HUES6 (cell line): Measurements from ENCODE around the gene CD38.

ENCODE experiments used
- H3K27ac ChIP-seq: 2 replicates; pipeline ENCODE4 v1.7.0; 2013; ENCODE audit warnings: low read depth, mild to moderate bottlenecking, low read length, inconsistent platforms
- H3K27me3 ChIP-seq: 2 replicates; pipeline ENCODE4 v1.6.1; 2013; ENCODE audit warnings: low read length; ENCODE audit not compliant: control insufficient read depth, insufficient read depth
- H3K36me3 ChIP-seq: 2 replicates; pipeline ENCODE4 v1.6.1; 2013; ENCODE audit warnings: low read length; ENCODE audit not compliant: control insufficient read depth, insufficient read depth
- H3K4me1 ChIP-seq: 2 replicates; pipeline ENCODE4 v1.6.1; 2013; ENCODE audit warnings: low read length; ENCODE audit not compliant: control insufficient read depth, insufficient read depth
- H3K4me3 ChIP-seq: 2 replicates; pipeline ENCODE4 v1.5.1; 2013; ENCODE audit warnings: low read depth, low read length
- H3K9ac ChIP-seq: one replicate; pipeline ENCODE4 v1.6.1; 2013; ENCODE audit warnings: mild to moderate bottlenecking, low read length
- H3K9me3 ChIP-seq: 2 replicates; pipeline ENCODE4 v1.6.1; 2013; ENCODE audit warnings: low read depth, low read length; ENCODE audit not compliant: control insufficient read depth, insufficient read depth

The CD38 gene

GRCh38 chr4:15779809-15780208, 1.7 kb downstream of the CD38 start:
- Histone ChIP-seq H3K9me3 (no peaks in the 10 kb centered on the region), H3K9ac (no peak overlapping the region), H3K27ac (no peak overlapping the region), H3K27me3 (peaks cover 63% of the 10 kb centered on the region), H3K4me1 (no peaks in the 10 kb centered on the region), H3K36me3 (no peaks in the 10 kb centered on the region), H3K4me3 (peak overlapping the region; percentile 55)

GRCh38 chr4:15781427-15782095, 3.4 kb downstream of the CD38 start:
- H3K27ac ChIP-seq, result no peak overlapping the region
- H3K4me1 ChIP-seq, result no peaks in the 10 kb centered on the region
- H3K4me3 ChIP-seq, result no peak overlapping the region
- H3K36me3 ChIP-seq, result no peaks in the 10 kb centered on the region
- H3K9me3 ChIP-seq, result peaks cover 1% of the 10 kb centered on the region; the same call in 1 of the 2 replicates
- H3K9ac ChIP-seq, result no peak overlapping the region
- peaks cover 46% of the 10 kb centered on the region for H3K27me3 ChIP-seq

- Histone ChIP-seq H3K4me1 (no peaks in the 10 kb centered on the region), H3K27ac (no peak overlapping the region), H3K9ac (no peak overlapping the region), H3K4me3 (no peak overlapping the region), H3K36me3 (no peaks in the 10 kb centered on the region), H3K9me3 (peaks cover 22% of the 10 kb centered on the region), H3K27me3 (peaks cover 25% of the 10 kb centered on the region)
These were observed 5.5 kb downstream of the CD38 start for GRCh38 chr4:15783676-15784075.

- peaks cover 11% of the 10 kb centered on the region for H3K27me3 ChIP-seq
- H3K9ac ChIP-seq, result no peak overlapping the region
- no peaks in the 10 kb centered on the region for H3K36me3 ChIP-seq
- no peak overlapping the region for H3K27ac ChIP-seq
- H3K9me3 ChIP-seq, result peaks cover 33% of the 10 kb centered on the region
- H3K4me1 ChIP-seq, result no peaks in the 10 kb centered on the region
- no peak overlapping the region for H3K4me3 ChIP-seq
These were observed 7.0 kb downstream of the CD38 start for GRCh38 chr4:15784959-15785634.

GRCh38 chr4:15786743-15787142, 8.6 kb downstream of the CD38 start:
- Histone ChIP-seq H3K27ac (no peak overlapping the region), H3K36me3 (no peaks in the 10 kb centered on the region), H3K4me1 (no peaks in the 10 kb centered on the region), H3K9me3 (peaks cover 33% of the 10 kb centered on the region), H3K27me3 (peaks cover 3% of the 10 kb centered on the region; the same call in 1 of the 2 replicates), H3K4me3 (no peak overlapping the region), H3K9ac (no peak overlapping the region)

GRCh38 chr4:15792974-15793373, 14.8 kb downstream of the CD38 start:
- H3K9ac ChIP-seq, result no peak overlapping the region
- peaks cover 21% of the 10 kb centered on the region for H3K9me3 ChIP-seq
- H3K4me1 ChIP-seq, result no peaks in the 10 kb centered on the region
- no peaks in the 10 kb centered on the region for H3K36me3 ChIP-seq
- H3K4me3 ChIP-seq, result no peak overlapping the region
- H3K27ac ChIP-seq, result no peak overlapping the region
- no peaks in the 10 kb centered on the region for H3K27me3 ChIP-seq

GRCh38 chr4:15793506-15794363, 15.6 kb downstream of the CD38 start:
- Histone ChIP-seq H3K36me3 (no peaks in the 10 kb centered on the region), H3K9ac (no peak overlapping the region), H3K4me3 (no peak overlapping the region), H3K4me1 (no peaks in the 10 kb centered on the region), H3K9me3 (peaks cover 14% of the 10 kb centered on the region), H3K27ac (no peak overlapping the region), H3K27me3 (no peaks in the 10 kb centered on the region)

GRCh38 chr4:15794426-15794825, 16.3 kb downstream of the CD38 start:
- no peaks in the 10 kb centered on the region for H3K27me3 ChIP-seq
- no peaks in the 10 kb centered on the region for H3K36me3 ChIP-seq
- H3K4me3 ChIP-seq, result no peak overlapping the region
- no peaks in the 10 kb centered on the region for H3K4me1 ChIP-seq
- H3K9me3 ChIP-seq, result peaks cover 8% of the 10 kb centered on the region
- H3K9ac ChIP-seq, result no peak overlapping the region
- H3K27ac ChIP-seq, result no peak overlapping the region

- H3K4me3 ChIP-seq, result no peak overlapping the region
- H3K9me3 ChIP-seq, result peaks cover 8% of the 10 kb centered on the region
- H3K9ac ChIP-seq, result no peak overlapping the region
- H3K27ac ChIP-seq, result no peak overlapping the region
- H3K27me3 ChIP-seq, result no peaks in the 10 kb centered on the region
- H3K4me1 ChIP-seq, result no peaks in the 10 kb centered on the region
- H3K36me3 ChIP-seq, result no peaks in the 10 kb centered on the region
These were observed 16.8 kb downstream of the CD38 start for GRCh38 chr4:15794905-15795304.

GRCh38 chr4:15797320-15797719, 19.2 kb downstream of the CD38 start:
- H3K36me3 ChIP-seq, result no peaks in the 10 kb centered on the region
- H3K9ac ChIP-seq, result no peak overlapping the region
- no peaks in the 10 kb centered on the region for H3K4me1 ChIP-seq
- no peaks in the 10 kb centered on the region for H3K27me3 ChIP-seq
- no peak overlapping the region for H3K4me3 ChIP-seq
- H3K9me3 ChIP-seq, result peaks cover 12% of the 10 kb centered on the region
- H3K27ac ChIP-seq, result no peak overlapping the region

- Histone ChIP-seq H3K27ac (no peak overlapping the region), H3K36me3 (no peaks in the 10 kb centered on the region), H3K4me3 (no peak overlapping the region), H3K27me3 (no peaks in the 10 kb centered on the region), H3K9ac (no peak overlapping the region), H3K4me1 (no peaks in the 10 kb centered on the region), H3K9me3 (peaks cover 9% of the 10 kb centered on the region; the same call in 1 of the 2 replicates)
These were observed 21.0 kb downstream of the CD38 start for GRCh38 chr4:15799141-15799540.
